Endothelial cell of umbilical vein (primary cell): ENCODE data around the gene MAP1LC3B2. TPM values are rescaled to one million over a fixed set of nuclear protein-coding genes. Genes with fewer than 3 reads are reported as not detected.

Experiments used
- BruUV-seq: library from RNA; stranded (reverse); fragments of 400-500 nt; replicated peaks from 2 replicates; lab custom pipeline; 2021; lab: Mats Ljungman, UMichigan
- CTCF ChIA-PET: fragments of 300-600, 350-600 bp; sonication (Branson Sonifier 250); formaldehyde crosslinking; loops from one replicate; lab custom pipeline; 2021; ENCODE audit warnings: antibody characterized with exemption, inconsistent platforms; lab: Charles Lee
- POLR2A ChIA-PET: fragments of 300-600, 350-600 bp; sonication (Branson Sonifier 250); formaldehyde crosslinking; loops from one replicate; lab custom pipeline; 2021; ENCODE audit warnings: antibody characterized with exemption, inconsistent platforms; lab: Charles Lee
- DNase-seq: peaks from one replicate; pipeline ENCODE4 v3.0.0-alpha.2; 2011; ENCODE audit warnings: low read depth, low spot score
- FAIRE-seq: peaks from 2 replicates; lab custom pipeline; 2011; peaks lifted over from hg19 to GRCh38; lab: Jason Lieb, UNC
- H2AFZ ChIP-seq: 2 replicates; pipeline ENCODE4 v1.6.0; 2012; ENCODE audit warnings: low read depth, low read length, control low read depth, inconsistent platforms
- H3K27ac ChIP-seq: 2 replicates; pipeline ENCODE4 v1.5.1; 2011; ENCODE audit warnings: low read depth, mild to moderate bottlenecking, control low read depth, low read length, moderate library complexity; ENCODE audit not compliant: insufficient read depth
- H3K27me3 ChIP-seq, 2 experiments: 2 replicates each; pipeline versions ENCODE4 v1.6.0 to v1.6.1; 2011; ENCODE audit warnings: low read length in 2 of 2, mixed read lengths in 1 of 2; ENCODE audit not compliant: control insufficient read depth in 2 of 2, insufficient read depth in 2 of 2
- H3K36me3 ChIP-seq, 2 experiments: 2 replicates in 1 of 2; 3 replicates in 1 of 2; pipeline ENCODE4 v1.5.1; 2011; ENCODE audit warnings: low read length in 2 of 2, mild to moderate bottlenecking in 1 of 2, moderate library complexity in 1 of 2; ENCODE audit not compliant: control insufficient read depth in 2 of 2, insufficient read depth in 2 of 2; ENCODE audit errors: extremely low read depth in 1 of 2
- H3K4me1 ChIP-seq: 3 replicates; pipeline ENCODE4 v1.5.1; 2011; ENCODE audit warnings: mild to moderate bottlenecking, low read length; ENCODE audit not compliant: control insufficient read depth, insufficient read depth; ENCODE audit errors: extremely low read depth
- H3K4me2 ChIP-seq: 2 replicates; pipeline ENCODE4 v1.6.1; 2011; ENCODE audit warnings: low read length, control low read depth, mixed read lengths; ENCODE audit not compliant: insufficient read depth
- H3K4me3 ChIP-seq, 3 experiments: fragments of 200-600 bp in 1 of 3; sonication (generic), shearing (Covaris generic) in 1 of 3; replicated peaks in 1 of 3; 2 replicates each; pipeline ENCODE4 v1.5.1; 2011 to 2016; ENCODE audit warnings: control low read depth in 3 of 3, low read length in 3 of 3, mild to moderate bottlenecking in 2 of 3, inconsistent platforms in 1 of 3, low read depth in 1 of 3, moderate library complexity in 1 of 3; ENCODE audit not compliant: insufficient read depth in 1 of 3
- H3K79me2 ChIP-seq: 2 replicates; pipeline ENCODE4 v1.6.0; 2012; ENCODE audit warnings: low read length, inconsistent platforms; ENCODE audit not compliant: control insufficient read depth, insufficient read depth
- H3K9ac ChIP-seq: replicated peaks from 2 replicates; pipeline ENCODE3; 2011; ENCODE audit warnings: low read length, control low read depth; ENCODE audit not compliant: insufficient read depth; ENCODE audit errors: extremely low read depth
- H3K9me1 ChIP-seq: replicated peaks from 3 replicates; pipeline ENCODE4 v1.6.0; 2011; ENCODE audit warnings: mild to moderate bottlenecking, low read length; ENCODE audit not compliant: control insufficient read depth, insufficient read depth; ENCODE audit errors: extremely low read depth
- H3K9me3 ChIP-seq: replicated peaks from 2 replicates; pipeline ENCODE4 v1.5.1; 2012; ENCODE audit warnings: low read length, inconsistent platforms; ENCODE audit not compliant: control insufficient read depth, insufficient read depth
- H4K20me1 ChIP-seq: replicated peaks from 2 replicates; pipeline ENCODE3; 2011; ENCODE audit warnings: mild to moderate bottlenecking, low read length; ENCODE audit not compliant: control insufficient read depth, insufficient read depth; ENCODE audit errors: extremely low read depth
- CTCF ChIP-seq, 2 donors: IDR thresholded peaks; 1 replicate in 1 of 2; 2 replicates in 1 of 2; pipeline ENCODE4 v1.5.1; 2011; ENCODE audit warnings: low read length in 2 of 2, mild to moderate bottlenecking in 2 of 2, moderate library complexity in 2 of 2, control low read depth in 1 of 2, inconsistent platforms in 1 of 2, low read depth in 1 of 2; ENCODE audit not compliant: insufficient read depth in 1 of 2; ENCODE audit errors: extremely low read depth in 1 of 2
- EZH2 ChIP-seq: IDR thresholded peaks from 2 replicates; pipeline ENCODE4 v1.6.1; 2012; ENCODE audit warnings: borderline replicate concordance, low read depth, mild to moderate bottlenecking, moderate library complexity, low read length, inconsistent platforms; ENCODE audit not compliant: severe bottlenecking
- FOS ChIP-seq: IDR thresholded peaks from 2 replicates; pipeline ENCODE4 v1.6.1; 2011; ENCODE audit warnings: mild to moderate bottlenecking, low read length, moderate library complexity, borderline replicate concordance; ENCODE audit not compliant: insufficient read depth
- GATA2 ChIP-seq: IDR thresholded peaks from 2 replicates; pipeline ENCODE4 v1.7.0; 2011; ENCODE audit warnings: low read depth, mild to moderate bottlenecking, moderate library complexity, mixed read lengths, low read length; ENCODE audit not compliant: insufficient read length, insufficient read depth
- JUN ChIP-seq: IDR thresholded peaks from 2 replicates; pipeline ENCODE4 v1.6.1; 2011; ENCODE audit warnings: borderline replicate concordance, low read depth; ENCODE audit not compliant: insufficient read length, insufficient read depth
- MYC ChIP-seq: IDR thresholded peaks from one replicate; pipeline ENCODE4 v1.6.1; 2011; ENCODE audit warnings: mild to moderate bottlenecking, low read depth, low read length
- POLR2A ChIP-seq: IDR thresholded peaks from 2 replicates; pipeline ENCODE4 v1.6.1; 2012; ENCODE audit warnings: low read depth, mild to moderate bottlenecking, control low read depth, low read length
- POLR2AphosphoS5 ChIP-seq: IDR thresholded peaks from 2 replicates; pipeline ENCODE4 v1.6.1; 2012; ENCODE audit warnings: low read depth, mild to moderate bottlenecking, control low read depth, low read length, moderate library complexity; ENCODE audit not compliant: insufficient read depth
- dilution Hi-C: fragments of 300-500 bp; cut with MboI; formaldehyde crosslinking; loops from one replicate; pipeline ENCODE4 v1.15.0; 2019; ENCODE audit warnings: low sequenced_read_pairs; ENCODE audit not compliant: extremely low pct_ligation_motif_present
- intact Hi-C: fragments of 100-400 bp; cut with micrococcal nuclease; formaldehyde crosslinking; loops from one replicate; pipeline ENCODE4 v1.10.0; 2022
- polyA plus RNA-seq, 4 experiments: library from polyadenylated mRNA; depleted of rRNA in 3 of 4; stranded (reverse) in 3 of 4; unstranded in 1 of 4; fragments of >200 nt; gene quantifications; 2 replicates each; pipeline versions ENCODE4 v1.2.1 to v1.2.3, GENCODE V29; 2011 to 2012; ENCODE audit warnings: missing spikeins in 1 of 4
- total RNA-seq: library from RNA; stranded (reverse); gene quantifications from 2 replicates; pipeline ENCODE4 v1.2.3, GENCODE V29; 2021
- TF ChIP-seq, protein P1 (sequence below): IDR thresholded peaks from 2 replicates; pipeline ENCODE4 v1.6.1; 2011; ENCODE audit not compliant: insufficient read depth, insufficient read length

MAP1LC3B2 gene
- total and polyA plus RNA-seq, 2 donors (not counting 3 experiments of a cell fraction or from before 2014, with no cell fraction given): 0.32 to 4.1 TPM

DNA sequence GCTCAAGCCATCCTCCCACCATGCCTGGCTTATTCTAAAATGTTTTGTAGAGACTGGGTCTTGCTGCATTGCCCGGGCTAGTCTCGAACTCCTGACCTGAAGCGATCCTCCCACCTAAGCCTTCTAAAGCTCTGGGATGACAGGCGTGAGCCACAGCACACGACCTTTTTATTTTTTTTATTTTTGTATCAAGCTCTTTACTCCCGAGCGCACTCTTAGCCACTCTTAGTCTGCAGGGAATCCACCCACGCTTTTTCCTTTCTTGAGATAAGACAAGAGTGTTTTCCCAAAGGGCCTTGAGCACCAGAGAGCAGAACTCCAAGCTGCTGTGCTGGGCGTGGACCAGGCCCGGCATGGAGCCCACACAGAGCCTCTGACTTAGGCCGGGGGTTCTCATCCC lies 23.4 kb downstream of the MAP1LC3B2 start:
- Histone ChIP-seq H3K27ac (no peak overlapping the region), H3K27me3 (peaks cover 0 to 1% of the 10 kb centered on the region in 2 experiments), H3K9me3 (no peaks in the 10 kb centered on the region), H3K4me3 (no peak overlapping the region), H3K79me2 (no peaks in the 10 kb centered on the region), H2AFZ (no peak overlapping the region), H3K9me1 (no peaks in the 10 kb centered on the region), H3K4me1 (no peaks in the 10 kb centered on the region), H3K9ac (no peak overlapping the region), H3K36me3 (no peaks in the 10 kb centered on the region), H3K4me2 (no peak overlapping the region), H4K20me1 (no peaks in the 10 kb centered on the region)
- FAIRE-seq: no peak
- BruUV-seq: no TSS peak
- POLR2A ChIA-PET: no interaction called here
- CTCF ChIA-PET: interaction anchor here (1.0 kb wide), 1 partner anchor 23 kb away, joined by 3 read pairs; the partner anchor contains the start of gene MAP1LC3B2
- intact Hi-C loops: no loop called here
- TF ChIP-seq FOS (no peak), POLR2AphosphoS5 (no peak), GATA2 (no peak), MYC (no peak), POLR2A (no peak)
- no peak for DNase-seq
- dilution Hi-C loops: no loop called here

GRCh38 chr12:116583129-116583694 lies 24.0 kb downstream of the MAP1LC3B2 start:
- CTCF ChIA-PET: interaction anchor here (1.0 kb wide), 1 partner anchor 24 kb away, joined by 3 read pairs; the partner anchor contains the start of gene MAP1LC3B2

More at GRCh38 chr12:116583129-116583694, 24.0 kb downstream of the MAP1LC3B2 start:
- no peak overlapping the region for H3K4me3 ChIP-seq
- FAIRE-seq (no peak), DNase-seq (no peak)
- H3K79me2 ChIP-seq: no peaks in the 10 kb centered on the region
- H3K4me1 ChIP-seq: no peaks in the 10 kb centered on the region
- BruUV-seq: no TSS peak
- intact Hi-C loops: no loop called here
- no peak for TF ChIP-seq POLR2A
- no peak for TF ChIP-seq CTCF (IDR thresholded peaks at IDR 0.05; ENCODE audit: extremely low read depth in 1 of 2, insufficient read depth in 1 of 2, low read depth in 1 of 2, low read length in 2 of 2)
- no peak for TF ChIP-seq POLR2AphosphoS5
- TF ChIP-seq, protein P1, sequence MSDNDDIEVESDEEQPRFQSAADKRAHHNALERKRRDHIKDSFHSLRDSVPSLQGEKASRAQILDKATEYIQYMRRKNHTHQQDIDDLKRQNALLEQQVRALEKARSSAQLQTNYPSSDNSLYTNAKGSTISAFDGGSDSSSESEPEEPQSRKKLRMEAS: no peak
- no peak for TF ChIP-seq FOS
- no peak for TF ChIP-seq MYC
- TF ChIP-seq GATA2: no peak
- no peak for TF ChIP-seq EZH2
- no peak for TF ChIP-seq JUN
- H3K27ac ChIP-seq: no peak overlapping the region
- no peaks in the 10 kb centered on the region for H3K36me3 ChIP-seq
- no peak overlapping the region for H2AFZ ChIP-seq
- H4K20me1 ChIP-seq: no peaks in the 10 kb centered on the region
- no peak overlapping the region for H3K9ac ChIP-seq
- no peaks in the 10 kb centered on the region for H3K9me1 ChIP-seq
- peaks cover 0 to 1% of the 10 kb centered on the region in 2 experiments for H3K27me3 ChIP-seq
- no peaks in the 10 kb centered on the region for H3K9me3 ChIP-seq
- dilution Hi-C loops: no loop called here
- H3K4me2 ChIP-seq: no peak overlapping the region
- POLR2A ChIA-PET: no interaction called here
